Astrocyte (in vitro differentiated cells and primary cell): ENCODE results near the gene USP34. TPM values are rescaled to one million over a fixed set of nuclear protein-coding genes. Genes with fewer than 3 reads are reported as not detected.

Experiments used
- DNase-seq: peaks from one replicate; pipeline ENCODE4 v3.0.0-alpha.2; 2010; ENCODE audit warnings: low read depth
- FAIRE-seq: peaks from 2 replicates; lab custom pipeline; 2011; peaks lifted over from hg19 to GRCh38; lab: Jason Lieb, UNC
- H2AFZ ChIP-seq: 2 replicates; pipeline ENCODE4 v1.6.0; 2012; ENCODE audit warnings: low read depth, low read length, inconsistent platforms
- H3K27ac ChIP-seq: 2 replicates; pipeline ENCODE4 v1.5.1; 2011; ENCODE audit warnings: low read depth, low read length, inconsistent platforms
- H3K27me3 ChIP-seq: 2 replicates; pipeline ENCODE4 v1.6.0; 2011; ENCODE audit warnings: low read length, inconsistent platforms; ENCODE audit not compliant: insufficient read depth
- H3K36me3 ChIP-seq: 2 replicates; pipeline ENCODE4 v1.5.1; 2011; ENCODE audit warnings: low read length, inconsistent platforms; ENCODE audit not compliant: insufficient read depth
- H3K4me1 ChIP-seq: 2 replicates; pipeline ENCODE4 v1.5.1; 2011; ENCODE audit warnings: low read length, inconsistent platforms; ENCODE audit not compliant: insufficient read depth
- H3K4me2 ChIP-seq: 2 replicates; pipeline ENCODE4 v1.6.0; 2012; ENCODE audit warnings: low read length, inconsistent platforms
- H3K4me3 ChIP-seq: 2 replicates; pipeline ENCODE4 v1.5.1; 2011; ENCODE audit warnings: low read depth, mild to moderate bottlenecking, low read length, inconsistent platforms; ENCODE audit not compliant: insufficient read depth
- H3K79me2 ChIP-seq: 2 replicates; pipeline ENCODE4 v1.6.0; 2012; ENCODE audit warnings: mild to moderate bottlenecking, low read length, inconsistent platforms; ENCODE audit not compliant: insufficient read depth
- H3K9ac ChIP-seq: 2 replicates; pipeline ENCODE4 v1.6.0; 2012; ENCODE audit warnings: mild to moderate bottlenecking, low read length, inconsistent platforms
- H3K9me3 ChIP-seq: 2 replicates; pipeline ENCODE4 v1.5.1; 2012; ENCODE audit warnings: low read depth, mild to moderate bottlenecking, low read length, inconsistent platforms; ENCODE audit not compliant: insufficient read depth
- H4K20me1 ChIP-seq: 2 replicates; pipeline ENCODE4 v1.6.0; 2012; ENCODE audit warnings: low read length, inconsistent platforms; ENCODE audit not compliant: insufficient read depth
- H3K27ac Mint-ChIP-seq: one replicate; pipeline ENCODE4 v1.8.0; 2021; ENCODE audit warnings: mild to moderate bottlenecking, mixed read lengths; ENCODE audit not compliant: unreplicated experiment
- H3K27me3 Mint-ChIP-seq: one replicate; pipeline ENCODE4 v1.8.0; 2021; ENCODE audit warnings: low read depth, mixed read lengths; ENCODE audit not compliant: unreplicated experiment
- H3K36me3 Mint-ChIP-seq: one replicate; pipeline ENCODE4 v1.8.0; 2021; ENCODE audit warnings: low read depth, mixed read lengths; ENCODE audit not compliant: unreplicated experiment
- H3K4me1 Mint-ChIP-seq: one replicate; pipeline ENCODE4 v1.8.0; 2021; ENCODE audit warnings: low read depth, mixed read lengths; ENCODE audit not compliant: unreplicated experiment
- H3K4me3 Mint-ChIP-seq: one replicate; pipeline ENCODE4 v1.8.0; 2021; ENCODE audit warnings: mild to moderate bottlenecking, moderate library complexity, mixed read lengths; ENCODE audit not compliant: unreplicated experiment
- H3K9me3 Mint-ChIP-seq: one replicate; pipeline ENCODE4 v1.8.0; 2021; ENCODE audit warnings: mild to moderate bottlenecking, mixed read lengths; ENCODE audit not compliant: unreplicated experiment
- CTCF ChIP-seq: IDR thresholded peaks from 2 replicates; pipeline ENCODE4 v1.5.1; 2011; ENCODE audit warnings: low read depth, mild to moderate bottlenecking, inconsistent platforms, low read length, moderate library complexity; ENCODE audit not compliant: insufficient read depth
- EZH2 ChIP-seq: IDR thresholded peaks from 2 replicates; pipeline ENCODE4 v1.6.1; 2012; ENCODE audit warnings: mild to moderate bottlenecking, low read length, inconsistent platforms; ENCODE audit not compliant: insufficient read depth
- total RNA-seq: library from RNA; stranded (reverse); gene quantifications from 2 replicates; pipeline ENCODE4 v1.2.1, GENCODE V29; 2021

The USP34 gene
- total RNA-seq, 1 donor from 2014 or later, result 99.9 TPM

GRCh38 chr2:61423714-61424113 lies 47.2 kb downstream of the USP34 start:
- Histone ChIP-seq H3K9ac (no peak overlapping the region), H3K27ac (no peak overlapping the region), H3K36me3 (no peaks in the 10 kb centered on the region), H3K4me3 (no peak overlapping the region), H3K27me3 (no peaks in the 10 kb centered on the region), H3K79me2 (peaks cover 99% of the 10 kb centered on the region), H2AFZ (no peak overlapping the region), H3K4me2 (no peak overlapping the region), H4K20me1 (peaks cover 91% of the 10 kb centered on the region), H3K4me1 (peaks cover 8% of the 10 kb centered on the region), H3K9me3 (no peaks in the 10 kb centered on the region)
- peaks cover 6% of the 10 kb centered on the region for H3K36me3 Mint-ChIP-seq
- FAIRE-seq (no peak), DNase-seq (peak; percentile 26)
- H3K27me3 Mint-ChIP-seq, result no peaks in the 10 kb centered on the region
- peaks cover 21% of the 10 kb centered on the region for H3K4me1 Mint-ChIP-seq
- peaks cover 2% of the 10 kb centered on the region for H3K9me3 Mint-ChIP-seq
- H3K27ac Mint-ChIP-seq, result no peak overlapping the region
- no peak overlapping the region for H3K4me3 Mint-ChIP-seq
- TF ChIP-seq EZH2 (no peak), CTCF (no peak)

GRCh38 chr2:61421611-61422010 lies 49.3 kb downstream of the USP34 start:
- H3K9me3 Mint-ChIP-seq, result peaks cover 2% of the 10 kb centered on the region
- no peak for FAIRE-seq
- peaks cover 15% of the 10 kb centered on the region for H3K4me1 Mint-ChIP-seq
- H3K9me3 ChIP-seq, result no peaks in the 10 kb centered on the region
- H3K4me3 ChIP-seq, result no peak overlapping the region
- peaks cover 78% of the 10 kb centered on the region for H4K20me1 ChIP-seq
- no peaks in the 10 kb centered on the region for H3K27me3 Mint-ChIP-seq
- H2AFZ ChIP-seq, result no peak overlapping the region
- peaks cover 92% of the 10 kb centered on the region for H3K79me2 ChIP-seq
- H3K36me3 Mint-ChIP-seq, result peaks cover 3% of the 10 kb centered on the region
- H3K4me1 ChIP-seq, result peaks cover 8% of the 10 kb centered on the region
- no peak overlapping the region for H3K9ac ChIP-seq
- no peak overlapping the region for H3K4me2 ChIP-seq
- TF ChIP-seq CTCF, result no peak
- TF ChIP-seq EZH2, result no peak
- H3K36me3 ChIP-seq, result no peaks in the 10 kb centered on the region
- H3K27ac Mint-ChIP-seq, result no peak overlapping the region
- H3K27ac ChIP-seq, result no peak overlapping the region
- no peak for DNase-seq
- no peak overlapping the region for H3K4me3 Mint-ChIP-seq
- no peaks in the 10 kb centered on the region for H3K27me3 ChIP-seq

- TF ChIP-seq EZH2 (no peak), CTCF (no peak)
- Histone ChIP-seq H3K36me3 (peaks cover 4% of the 10 kb centered on the region), H3K79me2 (peaks cover 87% of the 10 kb centered on the region), H3K4me2 (no peak overlapping the region), H3K27ac (no peak overlapping the region), H3K9me3 (no peaks in the 10 kb centered on the region), H3K4me1 (peaks cover 8% of the 10 kb centered on the region), H4K20me1 (peaks cover 72% of the 10 kb centered on the region), H3K9ac (no peak overlapping the region), H2AFZ (no peak overlapping the region), H3K4me3 (no peak overlapping the region), H3K27me3 (no peaks in the 10 kb centered on the region)
- no peak overlapping the region for H3K27ac Mint-ChIP-seq
- H3K27me3 Mint-ChIP-seq, result no peaks in the 10 kb centered on the region
- no peak overlapping the region for H3K4me3 Mint-ChIP-seq
- FAIRE-seq (no peak), DNase-seq (no peak)
- peaks cover under 1% of the 10 kb centered on the region for H3K36me3 Mint-ChIP-seq
- no peaks in the 10 kb centered on the region for H3K9me3 Mint-ChIP-seq
- H3K4me1 Mint-ChIP-seq, result peaks cover 15% of the 10 kb centered on the region
Measured at GRCh38 chr2:61420991-61421544, 49.8 kb downstream of the USP34 start.
